B cell (primary cell): ENCODE measurements around the gene KCTD6. TPM values are rescaled to one million over a fixed set of nuclear protein-coding genes. Genes with fewer than 3 reads are reported as not detected.

Experiments
- ATAC-seq: fragments of 200-7000 bp; cut with Tn5 transposase; one replicate; pipeline ENCODE4 v1.10.0; 2021; ENCODE audit warnings: low read depth, mild to moderate bottlenecking, moderate number of reproducible peaks, moderate library complexity
- CTCF ChIA-PET: fragments of 350-600 bp; sonication (Branson Sonifier 250); formaldehyde crosslinking; loops from one replicate; lab custom pipeline; 2021; ENCODE audit warnings: antibody characterized with exemption, inconsistent platforms; lab: Charles Lee
- POLR2A ChIA-PET: fragments of 350-600 bp; sonication (Branson Sonifier 250); formaldehyde crosslinking; loops from one replicate; lab custom pipeline; 2021; ENCODE audit warnings: antibody characterized with exemption; lab: Charles Lee
- DNase-seq: peaks from one replicate; pipeline ENCODE4 v3.0.0; 2013
- H2AFZ ChIP-seq: 2 replicates; pipeline ENCODE4 v1.6.1; 2012; ENCODE audit warnings: mild to moderate bottlenecking, low read depth, low read length; ENCODE audit not compliant: insufficient read depth, poor library complexity, severe bottlenecking
- H3K27ac ChIP-seq, 2 donors: 1 replicate in 1 of 2; 2 replicates in 1 of 2; pipeline ENCODE4 v1.5.1; 2012 to 2013; ENCODE audit warnings: low read length in 2 of 2, mild to moderate bottlenecking in 2 of 2, moderate library complexity in 1 of 2
- H3K27me3 ChIP-seq, 4 experiments: fragments of 200-600 bp in 1 of 4; sonication (generic) in 1 of 4; replicated peaks in 1 of 4; 1 replicate in 2 of 4; 2 replicates in 2 of 4; pipeline versions ENCODE4 v1.6.1 to v1.7.0; 2013 to 2016; ENCODE audit warnings: low read length in 3 of 4, mild to moderate bottlenecking in 2 of 4, mixed read lengths in 1 of 4, moderate library complexity in 1 of 4; ENCODE audit not compliant: insufficient read depth in 4 of 4, control insufficient read depth in 3 of 4; ENCODE audit errors: control extremely low read depth in 1 of 4
- H3K36me3 ChIP-seq, 2 experiments: replicated peaks in 1 of 2; 1 replicate in 1 of 2; 2 replicates in 1 of 2; pipeline versions ENCODE4 v1.6.1 to v1.7.1; 2013; ENCODE audit warnings: low read length in 1 of 2; ENCODE audit not compliant: insufficient read depth in 2 of 2, control insufficient read depth in 1 of 2; ENCODE audit errors: control extremely low read depth in 1 of 2, extremely low read depth in 1 of 2
- H3K4me1 ChIP-seq, 2 donors: fragments of 200-600 bp in 1 of 2; sonication (generic) in 1 of 2; 1 replicate in 1 of 2; 2 replicates in 1 of 2; pipeline versions ENCODE4 v1.5.1 to v1.6.1; 2013 to 2017; ENCODE audit warnings: low read length in 2 of 2; ENCODE audit not compliant: control insufficient read depth in 2 of 2, insufficient read depth in 2 of 2
- H3K4me2 ChIP-seq: replicated peaks from 2 replicates; pipeline ENCODE3; 2012; ENCODE audit warnings: mild to moderate bottlenecking, low read depth, low read length; ENCODE audit not compliant: poor library complexity, severe bottlenecking
- H3K4me3 ChIP-seq, 5 experiments: fragments of 200-600 bp in 1 of 5; sonication (generic) in 1 of 5; 1 replicate in 3 of 5; 2 replicates in 2 of 5; pipeline versions ENCODE4 v1.5.1 to v1.7.0; 2011 to 2016; ENCODE audit warnings: low read length in 4 of 5, mild to moderate bottlenecking in 4 of 5, low read depth in 2 of 5, control low read depth in 1 of 5, moderate library complexity in 1 of 5; ENCODE audit not compliant: insufficient read depth in 1 of 5; ENCODE audit errors: control extremely low read depth in 1 of 5, extremely low read depth in 1 of 5
- H3K79me2 ChIP-seq: fragments of 200-600 bp; sonication (generic); one replicate; pipeline ENCODE4 v1.6.0; 2016; ENCODE audit warnings: low read length; ENCODE audit not compliant: control insufficient read depth, insufficient read depth
- H3K9ac ChIP-seq: fragments of 200-600 bp; sonication (generic); 2 replicates; pipeline ENCODE4 v1.6.1; 2017; ENCODE audit warnings: mild to moderate bottlenecking, low read length, moderate library complexity
- H3K9me3 ChIP-seq, 3 donors: one replicate each; pipeline versions ENCODE4 v1.6.1 to v1.7.1; 2013; ENCODE audit warnings: low read length in 2 of 3; ENCODE audit not compliant: control insufficient read depth in 2 of 3, insufficient read depth in 1 of 3; ENCODE audit errors: control extremely low read depth in 1 of 3
- H4K20me1 ChIP-seq: 2 replicates; pipeline ENCODE4 v1.6.0; 2012; ENCODE audit warnings: mild to moderate bottlenecking, low read length; ENCODE audit not compliant: insufficient read depth, control insufficient read depth, poor library complexity, severe bottlenecking
- H3K27ac Mint-ChIP-seq: one replicate; pipeline ENCODE4 v1.8.0; 2021; ENCODE audit warnings: mixed read lengths
- H3K27me3 Mint-ChIP-seq: one replicate; pipeline ENCODE4 v1.8.0; 2021; ENCODE audit warnings: mixed read lengths
- H3K4me1 Mint-ChIP-seq: one replicate; pipeline ENCODE4 v1.8.0; 2021; ENCODE audit warnings: mixed read lengths
- H3K4me3 Mint-ChIP-seq: one replicate; pipeline ENCODE4 v1.8.0; 2021; ENCODE audit warnings: mixed read lengths
- H3K9me3 Mint-ChIP-seq: one replicate; pipeline ENCODE4 v1.8.0; 2022; ENCODE audit warnings: mixed read lengths; ENCODE audit not compliant: insufficient read depth
- CTCF ChIP-seq: fragments of 200-600 bp; IDR thresholded peaks from one replicate; pipeline ENCODE4 v1.8.0; 2022; ENCODE audit warnings: antibody characterized with exemption, mild to moderate bottlenecking
- EZH2 ChIP-seq: IDR thresholded peaks from 2 replicates; pipeline ENCODE4 v1.6.1; 2012; ENCODE audit warnings: borderline replicate concordance, low read depth, mild to moderate bottlenecking, moderate library complexity, low read length; ENCODE audit not compliant: insufficient read depth, poor library complexity, severe bottlenecking
- WGBS: methylation state at CpG from one replicate; pipeline ENCODE4 v1.1.5; 2013; ENCODE audit warnings: missing lambda C conversion rate; ENCODE audit not compliant: insufficient coverage; 5-methylcytosine and 5-hydroxymethylcytosine counted together
- intact Hi-C: fragments of 100-400 bp; cut with micrococcal nuclease; formaldehyde crosslinking; loops from one replicate; pipeline ENCODE4 v1.10.0; 2022
- polyA plus RNA-seq: library from polyadenylated mRNA; depleted of rRNA; stranded (reverse); fragments of >200 nt; gene quantifications from 2 replicates; pipeline ENCODE4 v1.2.3, GENCODE V29; 2012
- total RNA-seq, 2 donors: library from RNA; stranded (reverse); fragments of 120-200 nt in 1 of 2; gene quantifications; 1 replicate in 1 of 2; 2 replicates in 1 of 2; pipeline versions ENCODE4 v1.2.3 to v1.2.4, GENCODE V29; 2013 to 2022

KCTD6 gene
- total and polyA plus RNA-seq, 2 donors (not counting 1 experiment from before 2014, with no cell fraction given) = 7.4 to 14.6 TPM

- H3K27ac ChIP-seq = no peak overlapping the region
- Mint-ChIP-seq H3K27me3 (peaks cover 15% of the 10 kb centered on the region), H3K4me1 (no peaks in the 10 kb centered on the region), H3K27ac (no peak overlapping the region), H3K4me3 (no peak overlapping the region), H3K9me3 (peaks cover 2% of the 10 kb centered on the region)
- DNase-seq (no peak), ATAC-seq (no peak)
- no peaks in the 10 kb centered on the region for H4K20me1 ChIP-seq
- POLR2A ChIA-PET = no interaction called here
- CTCF ChIA-PET = no interaction called here
- H3K9me3 ChIP-seq = peaks cover 0 to 11% (median 0%) of the 10 kb centered on the region in 3 donors
- H3K4me3 ChIP-seq = no peak overlapping the region
- H3K9ac ChIP-seq = no peak overlapping the region
- H3K4me2 ChIP-seq = no peak overlapping the region
- peaks cover 0 to 5% (median 2%) of the 10 kb centered on the region in 4 experiments for H3K27me3 ChIP-seq
- H3K36me3 ChIP-seq = no peaks in the 10 kb centered on the region
- H3K79me2 ChIP-seq = no peaks in the 10 kb centered on the region
- no peak overlapping the region for H2AFZ ChIP-seq
- TF ChIP-seq EZH2 (no peak), CTCF (no peak)
- WGBS = no CpG with 5 or more reads among the region's 4 CpGs
- no peaks in the 10 kb centered on the region for H3K4me1 ChIP-seq
- intact Hi-C loops = no loop called here
These were observed 59.8 kb downstream of the KCTD6 start for GRCh38 chr3:58551636-58552180.

Other genes with a start within 250 kb of the KCTD6 start
- gene RPP14, start 185.9 kb upstream of the KCTD6 start, total RNA-seq = 17.9 and 18.3 TPM in 2 replicates
- gene RPP14, start 185.9 kb upstream of the KCTD6 start, polyA plus RNA-seq = 4.7 and 10.4 TPM in 2 replicates
- 8.8 and 9.3 TPM in 2 replicates for gene HTD2, start 185.6 kb upstream of the KCTD6 start, total RNA-seq
- 4.2 and 6.3 TPM in 2 replicates for gene HTD2, start 185.6 kb upstream of the KCTD6 start, polyA plus RNA-seq
- gene PXK, start 159.2 kb upstream of the KCTD6 start, total RNA-seq = 104 and 109 TPM in 2 replicates
- 46.8 and 57.4 TPM in 2 replicates for gene PXK, start 159.2 kb upstream of the KCTD6 start, polyA plus RNA-seq
- 59.0 and 67.2 TPM in 2 replicates for gene PDHB, start 58.3 kb upstream of the KCTD6 start, total RNA-seq
- 20.5 and 21.7 TPM in 2 replicates for gene PDHB, start 58.3 kb upstream of the KCTD6 start, polyA plus RNA-seq
- not detected in 2 replicates for gene ACOX2, start 45.1 kb downstream of the KCTD6 start, total RNA-seq
- not detected in 2 replicates for gene ACOX2, start 45.1 kb downstream of the KCTD6 start, polyA plus RNA-seq
- not detected in 2 replicates for gene FAM107A, start 85.3 kb downstream of the KCTD6 start, total RNA-seq
- not detected in 2 replicates for gene FAM107A, start 85.3 kb downstream of the KCTD6 start, polyA plus RNA-seq
- not detected in 2 replicates for gene FAM3D, start 174.7 kb downstream of the KCTD6 start, total RNA-seq
- gene FAM3D, start 174.7 kb downstream of the KCTD6 start, polyA plus RNA-seq = not detected in 2 replicates